ENCODE data around the gene NUAK2.

NUAK2 gene

GRCh38 chr1:205346956-205347574 is 25.5 kb upstream of the NUAK2 start:
- DNase-seq (ENCODE audit: low spot score), result no peak

- no peak for DNase-seq (ENCODE audit: low spot score)
These were observed 24.2 kb upstream of the NUAK2 start for GRCh38 chr1:205345761-205346160.

- DNase-seq (ENCODE audit: low spot score), result no peak
These were observed 22.8 kb upstream of the NUAK2 start for GRCh38 chr1:205344066-205344928.

GRCh38 chr1:205343431-205344065 is 22.0 kb upstream of the NUAK2 start:
- DNase-seq (ENCODE audit: low spot score), result no peak

- DNase-seq (ENCODE audit: low spot score), result no peak
These were observed 21.4 kb upstream of the NUAK2 start for GRCh38 chr1:205342986-205343385.

GRCh38 chr1:205340676-205341075 is 19.1 kb upstream of the NUAK2 start:
- DNase-seq (ENCODE audit: low spot score), result no peak

- no peak for DNase-seq (ENCODE audit: low spot score)
These were observed 18.2 kb upstream of the NUAK2 start for GRCh38 chr1:205339717-205340116.

- no peak for DNase-seq (ENCODE audit: low spot score)
These were observed 17.7 kb upstream of the NUAK2 start for GRCh38 chr1:205339197-205339702.

- no peak for DNase-seq (ENCODE audit: low spot score)
These were observed 16.5 kb upstream of the NUAK2 start for GRCh38 chr1:205338011-205338410.

- no peak for DNase-seq (ENCODE audit: low spot score)
These were observed 15.9 kb upstream of the NUAK2 start for GRCh38 chr1:205337481-205337880.

- peak; percentile 90 for DNase-seq (ENCODE audit: low spot score)
These were observed 14.1 kb upstream of the NUAK2 start for GRCh38 chr1:205335692-205336091.

- no peak for DNase-seq (ENCODE audit: low spot score)
These were observed 10.7 kb upstream of the NUAK2 start for GRCh38 chr1:205332015-205332791.

- no peak for DNase-seq (ENCODE audit: low spot score)
These were observed 8.6 kb upstream of the NUAK2 start for GRCh38 chr1:205330150-205330549.

- no peak for DNase-seq (ENCODE audit: low spot score)
These were observed 8.2 kb upstream of the NUAK2 start for GRCh38 chr1:205329719-205330118.

GRCh38 chr1:205328476-205328875 is 6.9 kb upstream of the NUAK2 start:
- no peak for DNase-seq (ENCODE audit: low spot score)

- no peak for DNase-seq (ENCODE audit: low spot score)
These were observed 5.4 kb upstream of the NUAK2 start for GRCh38 chr1:205326812-205327466.

- DNase-seq (ENCODE audit: low spot score), result peak; percentile 82
These were observed 3.9 kb upstream of the NUAK2 start for GRCh38 chr1:205325334-205325884.

GRCh38 chr1:205324781-205325180 is 3.2 kb upstream of the NUAK2 start:
- DNase-seq (ENCODE audit: low spot score), result no peak

- DNase-seq (ENCODE audit: low spot score), result no peak
These were observed 2.2 kb upstream of the NUAK2 start for GRCh38 chr1:205323794-205324193.

- no peak for DNase-seq (ENCODE audit: low spot score)
These were observed 376 bp upstream of the NUAK2 start for GRCh38 chr1:205321959-205322283.

Data from AG08395 (cell line).